Embryonic facial prominence (tissue), 1 donor: Measurements from ENCODE around the gene AGO4.
"Not testable (repeated sequence)": the region's sequence is repeated elsewhere in the genome, so short reads cannot be mapped to it uniquely, and the experiment has no call there.

ENCODE experiments used
- DNase-seq: peaks from one replicate; pipeline ENCODE4 v3.0.0-alpha.2; 2016; ENCODE audit errors: extremely low spot score

Gene AGO4

GRCh38 chr1:35863881-35864625, 56.2 kb downstream of the AGO4 start:
- no peak for DNase-seq

- DNase-seq, result no peak
Observed at GRCh38 chr1:35864813-35865212, 57.0 kb downstream of the AGO4 start.

GRCh38 chr1:35866991-35867390, 59.2 kb downstream of the AGO4 start:
- no peak for DNase-seq

- not testable (repeated sequence) for DNase-seq
Observed at GRCh38 chr1:35869245-35869950, 61.6 kb downstream of the AGO4 start.

DNA sequence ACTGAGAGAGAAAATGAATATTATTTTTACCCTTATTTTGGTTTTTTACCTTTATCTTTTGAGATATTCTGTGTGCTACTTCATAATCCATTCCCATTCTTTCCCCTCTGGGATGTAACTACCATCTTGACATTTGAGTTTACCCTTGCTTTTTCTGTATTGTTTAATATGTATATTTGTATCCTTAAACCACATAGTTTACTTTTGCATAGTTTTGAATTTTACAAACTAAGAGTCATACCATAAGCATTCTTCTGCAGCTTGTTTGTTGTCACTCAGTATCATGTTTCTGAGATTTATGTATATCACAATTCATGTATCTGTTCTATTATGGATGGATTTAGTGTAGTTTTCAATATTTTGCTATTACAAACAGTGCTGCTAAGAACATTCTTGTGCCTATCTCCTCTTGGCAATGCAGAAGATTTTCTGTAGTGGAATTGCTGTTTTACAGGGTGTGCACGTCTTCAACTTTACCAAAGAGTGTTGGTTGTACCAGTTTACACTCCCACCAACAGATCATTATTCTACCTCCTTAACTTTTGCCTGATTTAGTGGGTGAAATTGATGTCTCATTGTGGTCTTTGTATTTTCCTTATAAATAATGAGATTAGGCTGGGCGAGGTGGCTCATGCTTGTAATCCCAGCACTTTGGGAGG, 63.0 kb downstream of the AGO4 start:
- DNase-seq, result no peak

- DNase-seq, result no peak
Observed at GRCh38 chr1:35873243-35873750, 65.5 kb downstream of the AGO4 start.

DNA sequence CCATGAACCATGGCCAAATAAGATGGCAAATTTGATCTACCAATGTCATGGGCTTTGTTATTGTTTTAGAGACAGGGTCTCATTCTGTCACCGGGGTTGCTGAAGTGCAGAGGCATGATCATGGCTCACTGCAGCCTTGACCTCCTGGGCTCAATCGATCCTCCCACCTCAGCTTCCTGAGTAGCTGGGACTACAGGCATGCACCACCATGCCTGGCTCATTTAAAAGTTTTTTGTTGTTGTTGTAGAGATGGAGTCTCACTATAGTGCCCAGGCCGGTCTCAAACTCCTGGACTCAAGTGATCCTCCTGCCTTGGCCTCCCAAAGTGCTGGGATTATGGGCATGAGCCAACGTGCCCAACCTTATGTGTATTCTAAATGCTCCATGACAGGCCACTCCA, 66.3 kb downstream of the AGO4 start:
- DNase-seq, result not testable (repeated sequence)

DNA sequence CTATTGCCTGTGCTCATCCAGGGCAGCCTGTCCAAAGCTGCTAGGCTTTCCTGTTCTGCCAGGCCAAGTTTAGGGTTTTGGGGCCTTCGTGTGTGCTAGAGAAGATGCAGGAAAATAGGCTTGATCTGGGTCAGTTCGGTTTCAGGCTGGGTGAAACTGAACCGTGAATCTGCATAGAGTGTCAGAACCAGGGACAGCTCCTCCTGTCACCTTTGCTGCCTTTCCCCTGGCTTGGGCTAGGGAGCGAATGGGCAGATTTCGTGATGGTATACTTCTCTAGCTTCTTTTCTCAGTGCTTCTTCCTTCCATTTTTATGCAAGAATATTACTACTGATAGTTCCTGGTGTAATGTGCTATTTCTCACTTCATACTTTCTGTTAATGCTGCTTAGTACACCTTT, 69.2 kb downstream of the AGO4 start:
- no peak for DNase-seq

GRCh38 chr1:35881850-35882273, 74.0 kb downstream of the AGO4 start:
- no peak for DNase-seq

DNA sequence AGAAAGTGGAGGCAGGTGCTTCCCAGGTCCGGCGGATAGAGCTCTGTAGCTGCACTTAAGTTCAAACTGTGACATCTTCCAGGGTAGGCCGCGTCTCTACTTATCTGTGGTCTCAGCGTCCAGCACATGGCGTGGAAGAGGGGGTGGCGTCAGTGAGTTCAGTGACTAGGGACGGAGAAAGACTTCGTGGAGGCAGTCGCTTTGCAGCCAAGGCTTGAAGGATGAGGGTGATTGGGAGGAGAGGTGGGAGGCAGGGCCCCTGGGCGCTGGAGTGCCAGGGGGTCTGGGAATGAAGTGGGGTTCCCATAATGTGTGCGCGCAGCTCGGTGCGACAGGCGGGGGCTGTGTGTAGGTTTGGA, 74.7 kb downstream of the AGO4 start:
- no peak for DNase-seq

DNA sequence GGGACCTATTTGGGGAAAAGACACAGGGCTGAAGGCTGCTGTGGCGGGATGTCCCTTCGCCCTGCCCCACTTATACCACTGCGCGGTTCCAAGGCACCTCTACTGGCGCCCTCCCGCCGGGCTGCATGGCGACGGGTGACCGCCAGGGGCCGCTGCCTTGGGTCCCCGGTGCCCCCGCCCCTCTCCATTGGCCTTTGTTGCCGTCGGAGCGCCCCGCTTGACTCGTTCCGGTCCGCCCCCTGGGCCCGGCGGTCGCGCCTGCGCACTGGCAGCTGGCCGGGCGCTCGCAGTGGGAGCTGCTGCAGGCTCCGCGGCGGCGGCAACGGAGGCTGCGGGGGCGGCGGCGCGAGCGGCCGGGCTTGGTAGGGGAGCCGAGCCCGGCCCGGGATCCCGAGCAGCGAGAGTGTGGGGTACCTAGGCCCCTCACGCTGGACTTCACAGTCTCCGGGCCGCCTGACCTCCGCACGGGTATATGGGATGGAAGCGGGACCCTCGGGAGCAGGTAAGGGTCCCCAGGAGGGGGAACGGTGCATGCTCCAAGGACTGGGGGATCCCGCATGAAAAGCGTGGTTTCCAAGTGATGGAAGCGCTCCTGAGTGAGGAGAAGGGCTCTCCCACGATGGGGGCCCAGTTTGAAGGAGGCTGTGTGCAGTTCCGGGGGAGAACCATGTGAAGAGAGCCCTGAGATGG, 75.3 kb downstream of the AGO4 start, which contains the start of gene AGO1:
Gene AGO1 (plus strand): TSS at position 265 of the 690 bp plus-strand sequence. CDS start 213 bp downstream, at position 478.
- DNase-seq, result peak; percentile 82

GRCh38 chr1:35883635-35884101, 75.9 kb downstream of the AGO4 start:
- DNase-seq, result no peak

DNA sequence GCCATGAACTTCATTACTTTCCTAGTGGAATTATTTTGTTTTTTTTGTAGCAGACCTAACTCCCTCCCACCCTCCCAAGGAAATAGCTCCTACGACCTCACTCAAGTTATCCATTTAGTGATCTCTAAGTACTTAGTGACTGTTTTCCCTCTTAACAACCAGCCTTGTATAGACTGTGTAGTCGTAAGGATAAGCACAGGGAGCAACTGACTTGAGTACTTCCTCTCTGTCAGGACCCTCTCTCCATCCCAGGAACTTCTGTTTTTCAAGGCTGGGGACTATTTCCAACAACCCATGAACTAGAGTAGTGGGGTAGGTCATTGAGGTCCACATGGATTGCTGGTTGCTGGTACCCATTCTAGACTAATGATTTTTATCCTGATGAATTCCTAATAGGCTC, 77.1 kb downstream of the AGO4 start:
- no peak for DNase-seq

DNA sequence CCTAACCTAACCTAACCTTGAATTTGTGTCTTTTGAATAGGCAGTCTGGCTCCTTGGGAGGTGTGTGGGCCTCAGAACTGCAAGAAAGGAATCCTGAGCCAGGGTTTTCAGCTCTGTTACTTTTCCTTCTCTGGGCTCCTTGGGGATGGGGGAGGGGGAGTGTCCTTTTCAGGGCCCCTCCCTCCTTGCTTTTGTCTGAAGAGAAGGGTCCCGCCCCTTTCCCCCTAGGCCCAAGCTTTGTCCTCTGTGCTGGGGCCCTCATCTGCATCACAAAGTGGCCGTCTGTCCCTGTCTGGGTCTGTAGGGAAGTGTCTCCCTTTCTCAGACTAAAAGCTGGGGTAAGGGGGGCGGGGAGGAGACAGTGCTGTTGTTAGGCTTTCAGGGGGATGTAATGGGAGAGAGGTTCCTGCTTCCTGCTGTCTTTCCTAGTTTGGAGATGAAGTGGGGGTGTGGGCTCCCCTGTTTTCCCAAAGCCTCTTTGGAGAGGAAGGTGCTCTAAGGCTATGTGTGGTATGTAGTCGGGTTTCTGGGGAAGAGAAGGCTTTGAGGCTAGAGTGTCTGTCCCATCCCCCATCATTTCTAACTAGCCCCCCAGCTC, 78.2 kb downstream of the AGO4 start:
- no peak for DNase-seq

- no peak for DNase-seq
Observed at GRCh38 chr1:35886577-35887431, 79.0 kb downstream of the AGO4 start.

GRCh38 chr1:35887508-35887907, 79.7 kb downstream of the AGO4 start:
- DNase-seq, result no peak

GRCh38 chr1:35888255-35888654, 80.4 kb downstream of the AGO4 start:
- no peak for DNase-seq

- not testable (repeated sequence) for DNase-seq
Observed at GRCh38 chr1:35888981-35889380, 81.2 kb downstream of the AGO4 start.

GRCh38 chr1:35893051-35893879, 85.4 kb downstream of the AGO4 start:
- no peak for DNase-seq

- no peak for DNase-seq
Observed at GRCh38 chr1:35894183-35894582, 86.4 kb downstream of the AGO4 start.
